Gastroesophageal sphincter (tissue), 2 donors: Measurements from ENCODE around the gene ALKBH5.

ENCODE experiments used
- EP300 ChIP-seq: sonication (generic); formaldehyde crosslinking; IDR thresholded peaks from one replicate; pipeline ENCODE4 v1.6.1; 2017; ENCODE audit warnings: antibody characterized with exemption, mild to moderate bottlenecking
- POLR2A ChIP-seq, 2 donors: fragments of 450-650 bp; IDR thresholded peaks; one replicate each; pipeline ENCODE4 v1.6.1; 2017; ENCODE audit warnings: antibody characterized with exemption in 2 of 2, mild to moderate bottlenecking in 2 of 2, moderate library complexity in 1 of 2

DNA sequence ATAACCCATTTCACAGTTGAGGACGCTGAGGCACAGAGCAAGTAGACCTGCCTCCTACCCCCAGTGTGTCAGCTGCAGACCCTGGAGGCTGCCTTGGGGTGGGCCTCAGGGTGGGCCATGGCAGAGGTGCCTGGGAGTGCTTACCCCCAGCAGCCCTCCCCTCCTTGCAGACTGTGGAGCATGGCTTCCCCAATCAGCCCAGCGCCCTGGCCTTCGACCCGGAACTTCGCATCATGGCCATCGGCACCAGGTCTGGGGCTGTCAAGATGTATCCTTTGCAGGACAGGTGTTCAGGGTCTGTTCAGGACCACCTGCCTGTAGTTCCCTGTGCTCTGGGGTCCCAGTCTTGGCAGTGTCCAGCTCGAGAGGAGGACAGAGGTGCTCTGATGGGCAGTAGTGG is 46.1 kb downstream of the ALKBH5 start:
- no peak for TF ChIP-seq POLR2A (IDR thresholded peaks at IDR 0.05)
- no peak for TF ChIP-seq EP300
